Measurements from ENCODE around the gene NUP93.

GRCh38 chr16:56748191-56748590, 18.3 kb downstream of the NUP93 start:
- TF ChIP-seq BCL11A (IDR thresholded peaks at IDR 0.05; ENCODE audit: low read depth in 2 of 2, low read length in 2 of 2) (no peak), CTCF (IDR thresholded peaks at IDR 0.05; ENCODE audit: control extremely low read depth in 1 of 3, insufficient read depth in 1 of 3, low read depth in 1 of 3, low read length in 3 of 3) (no peak), BRCA1 (IDR thresholded peaks at IDR 0.05; ENCODE audit: low read depth, low read length) (no peak), SIN3A (conservative IDR thresholded peaks at IDR 0.05 in 1 of 2, IDR thresholded peaks at IDR 0.05 in 1 of 2; ENCODE audit: low read depth in 1 of 2, low read length in 2 of 2) (no peak)

Measured in H1 (cell line).